Ovary (tissue), 9 donors: ENCODE measurements around the gene LMTK2. TPM values are rescaled to one million over a fixed set of nuclear protein-coding genes. Genes with fewer than 3 reads are reported as not detected.

Experiments used
- DNase-seq, 5 donors: peaks; one replicate each; pipeline ENCODE4 v3.0.0-alpha.2; 2019 to 2020
- H3K27ac ChIP-seq, 2 donors: fragments of 200-600 bp; one replicate each; pipeline versions ENCODE4 v1.5.1 to v1.8.0; 2019 to 2022
- H3K27me3 ChIP-seq: fragments of 200-600 bp; one replicate; pipeline ENCODE4 v1.8.0; 2022
- H3K36me3 ChIP-seq: fragments of 200-600 bp; sonication (generic); one replicate; pipeline ENCODE4 v1.5.1; 2019
- H3K4me1 ChIP-seq: one replicate; pipeline ENCODE4 v1.8.1; 2013; ENCODE audit warnings: mild to moderate bottlenecking, moderate library complexity; ENCODE audit not compliant: insufficient read depth
- H3K4me3 ChIP-seq: fragments of 200-600 bp; sonication (generic); one replicate; pipeline ENCODE4 v1.5.1; 2017
- H3K9me3 ChIP-seq, 2 donors: fragments of 200-600 bp in 1 of 2; sonication (generic) in 1 of 2; one replicate each; pipeline versions ENCODE4 v1.5.1 to v1.8.1; 2013 to 2019; ENCODE audit warnings: mild to moderate bottlenecking in 1 of 2, moderate library complexity in 1 of 2
- EP300 ChIP-seq: sonication (generic); formaldehyde crosslinking; IDR thresholded peaks from one replicate; pipeline ENCODE4 v1.6.1; 2017; ENCODE audit warnings: antibody characterized with exemption
- POLR2A ChIP-seq: fragments of 450-650 bp; IDR thresholded peaks from one replicate; pipeline ENCODE4 v1.6.1; 2017; ENCODE audit warnings: antibody characterized with exemption, mild to moderate bottlenecking, moderate library complexity
- WGBS, 3 donors: extraction: QIAGEN DNeasy Blood & Tissue Kit in 1 of 3; methylation state at CpG; one replicate each; pipeline versions ENCODE4 v1.1.5 to v1.1.7; 2013 to 2017; 5-methylcytosine and 5-hydroxymethylcytosine counted together
- intact Hi-C, 4 donors: fragments of 100-400 bp; cut with DNase I; formaldehyde crosslinking; loops; one replicate each; pipeline versions ENCODE4 v1.11.0 to v1.15.1; 2022 to 2023
- polyA plus RNA-seq, 2 donors: library from polyadenylated mRNA; stranded (reverse); fragments of 200-250 nt in 1 of 2; fragments of 350-450 nt in 1 of 2; fragmentation: Illumina TruSeq in 1 of 2; extraction: RNeasy Lipid Tissue Mini Kit (QIAGEN cat#74804) in 1 of 2; gene quantifications; one replicate each; pipeline ENCODE4 v1.2.3, GENCODE V29; 2013 to 2014
- total RNA-seq, 7 donors: library from RNA; depleted of rRNA in 2 of 7; stranded (reverse); fragments of >200 nt in 2 of 7; fragmentation: NEBNext Ultra II Directional in 3 of 7; extraction: Animal tissue kit (Norgen Biotek cat#: 25700) in 3 of 7; gene quantifications; one replicate each; pipeline versions ENCODE4 v1.1.0 to v1.2.4, GENCODE V29; 2016 to 2023
- TF ChIP-seq, protein P1 (sequence below), 3 donors: fragments of 450-650 bp in 2 of 3; fragments of 200-600 bp in 1 of 3; IDR thresholded peaks; one replicate each; pipeline versions ENCODE4 v1.5.1 to v1.8.0; 2016 to 2022; ENCODE audit warnings: antibody characterized with exemption in 3 of 3, mild to moderate bottlenecking in 1 of 3
- donor health status: DM: no; HTN: no; CAD: no; lungs with moderate emphysema.
- donor health status: DM: no; HTN: no; CAD: no.
- donor health status: Bipolar disorder and iron deficiency.
- donor health status: DM: yes; HTN: yes; CAD: no.
- donor health status: DM: no; HTN: no; CAD: no.
- donor health status: DM: yes; HTN: yes; CAD: no.

LMTK2 gene
- total and polyA plus RNA-seq, 9 donors = 4.4 to 17.1 (median 12.8) TPM

DNA sequence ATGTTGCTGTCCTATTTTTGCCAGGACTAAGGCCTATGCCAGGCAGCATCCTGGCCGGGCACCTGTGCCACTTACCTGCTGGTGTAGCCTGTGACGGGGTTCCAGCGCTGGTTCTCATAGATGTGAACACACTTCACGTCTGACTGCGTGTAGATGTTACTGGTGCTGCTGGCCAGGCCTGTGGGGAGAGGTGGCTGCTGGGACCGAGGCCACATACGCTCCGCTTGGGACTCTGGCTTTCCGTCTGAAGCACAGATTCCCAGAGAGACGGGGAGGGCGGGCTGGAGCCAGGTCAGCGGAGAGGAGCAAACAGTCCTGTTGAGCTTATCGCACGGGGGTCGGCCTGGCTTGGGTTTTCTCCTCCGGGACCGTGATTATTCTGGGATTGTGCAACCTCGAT lies 121.3 kb downstream of the LMTK2 start:
- intact Hi-C loops = no loop called here
- WGBS, 3 donors = 87 to 91% (median 87%) methylated on average over 18 of the region's 18 CpGs
- TF ChIP-seq POLR2A = no peak
- no peak for TF ChIP-seq EP300
- TF ChIP-seq, protein P1, sequence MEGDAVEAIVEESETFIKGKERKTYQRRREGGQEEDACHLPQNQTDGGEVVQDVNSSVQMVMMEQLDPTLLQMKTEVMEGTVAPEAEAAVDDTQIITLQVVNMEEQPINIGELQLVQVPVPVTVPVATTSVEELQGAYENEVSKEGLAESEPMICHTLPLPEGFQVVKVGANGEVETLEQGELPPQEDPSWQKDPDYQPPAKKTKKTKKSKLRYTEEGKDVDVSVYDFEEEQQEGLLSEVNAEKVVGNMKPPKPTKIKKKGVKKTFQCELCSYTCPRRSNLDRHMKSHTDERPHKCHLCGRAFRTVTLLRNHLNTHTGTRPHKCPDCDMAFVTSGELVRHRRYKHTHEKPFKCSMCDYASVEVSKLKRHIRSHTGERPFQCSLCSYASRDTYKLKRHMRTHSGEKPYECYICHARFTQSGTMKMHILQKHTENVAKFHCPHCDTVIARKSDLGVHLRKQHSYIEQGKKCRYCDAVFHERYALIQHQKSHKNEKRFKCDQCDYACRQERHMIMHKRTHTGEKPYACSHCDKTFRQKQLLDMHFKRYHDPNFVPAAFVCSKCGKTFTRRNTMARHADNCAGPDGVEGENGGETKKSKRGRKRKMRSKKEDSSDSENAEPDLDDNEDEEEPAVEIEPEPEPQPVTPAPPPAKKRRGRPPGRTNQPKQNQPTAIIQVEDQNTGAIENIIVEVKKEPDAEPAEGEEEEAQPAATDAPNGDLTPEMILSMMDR (IDR thresholded peaks at IDR 0.05) = no peak
- Histone ChIP-seq H3K27ac (no peak overlapping the region), H3K36me3 (no peaks in the 10 kb centered on the region), H3K27me3 (no peaks in the 10 kb centered on the region), H3K9me3 (no peaks in the 10 kb centered on the region), H3K4me1 (no peaks in the 10 kb centered on the region), H3K4me3 (no peak overlapping the region)
- DNase-seq = peak in 1 of 5 donors; percentile 28

DNA sequence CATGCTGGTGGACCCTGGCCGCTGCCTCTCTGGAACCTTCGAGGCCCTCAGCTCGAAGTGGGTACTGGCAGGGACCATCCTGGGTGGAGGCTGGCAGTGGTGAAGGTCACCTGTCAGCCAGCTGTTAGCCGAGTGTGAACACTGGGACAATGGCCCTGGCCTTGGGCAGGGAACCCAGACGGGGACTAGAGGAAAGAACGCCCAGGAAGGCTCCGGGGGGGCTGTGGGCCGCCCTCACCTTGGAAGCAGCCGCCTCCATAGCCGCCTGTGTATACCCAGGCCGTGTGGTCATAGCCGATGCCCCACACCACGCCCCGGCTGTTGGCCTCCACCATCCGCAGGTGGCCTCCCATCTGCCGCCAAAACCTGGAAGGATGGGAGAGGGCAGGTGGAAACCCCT lies 122.1 kb downstream of the LMTK2 start:
- no peak overlapping the region for H3K4me3 ChIP-seq
- no peak overlapping the region for H3K27ac ChIP-seq
- no peak for DNase-seq
- WGBS, 3 donors = 80 to 89% (median 85%) methylated on average over 16 of the region's 16 CpGs
- no peaks in the 10 kb centered on the region for H3K36me3 ChIP-seq
- no peak for TF ChIP-seq EP300
- TF ChIP-seq, protein P1 (IDR thresholded peaks at IDR 0.05) = no peak
- no peak for TF ChIP-seq POLR2A
- no peaks in the 10 kb centered on the region for H3K27me3 ChIP-seq
- intact Hi-C loops = no loop called here
- no peaks in the 10 kb centered on the region for H3K9me3 ChIP-seq
- no peaks in the 10 kb centered on the region for H3K4me1 ChIP-seq

DNA sequence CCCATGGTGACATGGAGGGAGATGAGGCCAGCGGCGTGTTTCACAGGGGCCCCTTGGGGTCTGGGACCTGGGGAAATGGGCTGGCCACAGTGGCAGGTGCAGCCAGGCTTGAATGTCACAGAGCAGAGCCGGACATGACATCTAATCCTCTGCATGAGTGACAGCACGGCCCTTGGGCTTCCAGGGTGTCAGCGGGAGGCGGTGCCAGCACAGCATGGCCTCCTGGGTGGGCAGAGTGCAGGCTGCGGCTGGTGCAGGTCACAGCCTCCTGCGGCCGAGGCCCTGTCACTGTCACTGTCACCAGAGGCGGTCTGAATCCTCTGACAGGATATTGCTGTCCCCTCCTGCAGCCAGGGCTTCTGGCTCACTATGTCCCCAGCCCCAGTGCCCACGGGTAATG lies 122.8 kb downstream of the LMTK2 start:
- intact Hi-C loops = no loop called here
- no peak for DNase-seq
- H3K36me3 ChIP-seq = no peaks in the 10 kb centered on the region
- H3K9me3 ChIP-seq = no peaks in the 10 kb centered on the region
- no peak overlapping the region for H3K4me3 ChIP-seq
- TF ChIP-seq POLR2A = no peak
- TF ChIP-seq, protein P1 (IDR thresholded peaks at IDR 0.05) = no peak
- no peak for TF ChIP-seq EP300
- H3K27me3 ChIP-seq = no peaks in the 10 kb centered on the region
- 91 to 95% (median 92%) methylated on average over 11 of the region's 11 CpGs for WGBS, 3 donors
- no peaks in the 10 kb centered on the region for H3K4me1 ChIP-seq
- no peak overlapping the region for H3K27ac ChIP-seq

DNA sequence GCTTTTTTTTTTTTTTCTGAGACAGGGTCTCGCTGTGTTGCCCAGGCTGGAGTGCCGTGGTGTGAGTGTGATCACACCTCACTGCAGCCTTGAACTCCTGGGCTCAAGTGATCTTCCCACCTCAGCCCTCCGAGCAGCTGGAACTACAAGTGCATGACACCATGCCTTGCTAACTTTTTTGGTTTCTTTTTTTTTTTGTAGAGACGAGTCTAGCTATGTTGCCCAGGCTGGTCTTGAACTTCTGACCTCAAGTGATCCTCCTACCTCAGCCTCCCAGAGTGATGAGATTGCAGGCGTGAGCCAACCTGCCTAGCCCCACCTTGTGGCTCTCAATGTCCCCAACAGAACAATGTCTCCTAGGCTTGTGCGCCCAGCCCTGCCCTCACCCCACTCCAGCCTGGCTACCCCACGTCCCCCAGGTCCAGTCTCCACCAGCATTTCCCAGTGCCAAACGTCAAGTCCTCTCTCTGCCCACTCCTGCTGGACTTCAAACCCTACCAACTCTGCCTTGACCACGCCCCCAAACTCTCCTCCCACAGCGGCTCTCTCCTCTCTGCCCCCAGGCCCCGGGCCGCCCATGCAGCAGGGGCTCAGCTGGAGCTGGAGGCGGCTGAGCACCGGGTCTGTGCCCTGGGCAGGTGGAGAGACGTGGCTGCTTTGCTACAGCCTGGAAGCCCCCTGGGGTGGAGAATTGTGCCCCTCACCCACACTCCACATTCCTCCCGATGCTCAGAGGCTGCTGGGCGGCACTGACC lies 123.5 kb downstream of the LMTK2 start:
- TF ChIP-seq, protein P1 (IDR thresholded peaks at IDR 0.05) = no peak
- TF ChIP-seq POLR2A (no peak), EP300 (no peak)
- no peak for DNase-seq
- Histone ChIP-seq H3K4me1 (no peaks in the 10 kb centered on the region), H3K27me3 (no peaks in the 10 kb centered on the region), H3K27ac (no peak overlapping the region), H3K36me3 (no peaks in the 10 kb centered on the region), H3K4me3 (no peak overlapping the region), H3K9me3 (no peaks in the 10 kb centered on the region)
- intact Hi-C loops = no loop called here
- WGBS, 3 donors = 80 to 81% (median 81%) methylated on average over 17 of the region's 17 CpGs
